22Rv1 (cell line): ENCODE results near the gene C14orf180.

ENCODE experiments used
- H3K27ac ChIP-seq: fragments of 450-650 bp; 2 replicates; pipeline ENCODE4 v1.5.1; 2017
- CTCF ChIP-seq: fragments of 450-650 bp; IDR thresholded peaks from 2 replicates; pipeline ENCODE4 v1.5.1; 2017; ENCODE audit warnings: mild to moderate bottlenecking
- ZFX ChIP-seq: fragments of 450-650 bp; IDR thresholded peaks from 2 replicates; pipeline ENCODE4 v1.6.1; 2017; ENCODE audit warnings: antibody characterized with exemption, borderline replicate concordance

C14orf180 gene

DNA sequence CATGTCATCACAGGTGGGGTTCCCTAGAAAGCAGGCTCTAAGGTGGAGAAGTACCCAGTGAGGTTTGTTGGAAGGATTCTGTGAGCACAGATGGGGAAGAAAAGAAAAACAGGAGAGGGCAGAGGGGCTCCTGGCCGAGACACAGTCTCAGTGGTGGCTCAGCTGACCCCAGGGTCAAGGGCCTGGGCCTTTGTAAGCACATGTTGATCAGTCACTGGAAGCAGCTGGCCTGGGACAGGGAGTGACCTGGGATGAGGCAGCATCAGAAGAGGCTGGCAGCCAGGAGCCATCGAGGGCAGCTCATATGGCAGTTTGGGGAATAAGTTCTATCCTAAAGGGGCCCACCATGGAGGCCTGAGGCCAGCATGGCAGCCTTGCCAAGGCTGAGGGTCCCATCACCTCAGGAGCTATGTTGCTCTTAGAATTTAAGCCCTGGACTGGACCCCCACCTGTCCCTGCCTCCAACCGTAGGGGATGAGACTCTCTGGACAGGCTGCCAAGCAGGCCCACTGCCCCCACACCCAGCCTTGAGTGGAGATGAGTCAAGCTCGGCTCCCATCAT is 31.3 kb downstream of the C14orf180 start:
- H3K27ac ChIP-seq: no peak overlapping the region
- TF ChIP-seq CTCF (no peak), ZFX (no peak)

GRCh38 chr14:104611881-104612280 is 32.3 kb downstream of the C14orf180 start:
- no peak overlapping the region for H3K27ac ChIP-seq
- TF ChIP-seq CTCF (no peak), ZFX (no peak)

- H3K27ac ChIP-seq: no peak overlapping the region
- TF ChIP-seq CTCF (no peak), ZFX (no peak)
These were observed 34.7 kb downstream of the C14orf180 start for GRCh38 chr14:104614126-104614812.

- TF ChIP-seq CTCF (no peak), ZFX (no peak)
- no peak overlapping the region for H3K27ac ChIP-seq
These were observed 45.4 kb downstream of the C14orf180 start for GRCh38 chr14:104624939-104625338.

- TF ChIP-seq ZFX (no peak), CTCF (no peak)
These were observed 53.2 kb downstream of the C14orf180 start for GRCh38 chr14:104632781-104633180.

GRCh38 chr14:104633276-104634137 is 53.9 kb downstream of the C14orf180 start:
- no peak for TF ChIP-seq ZFX
- no peak for TF ChIP-seq CTCF
- H3K27ac ChIP-seq: no peak overlapping the region

More at GRCh38 chr14:104632781-104633180, 53.2 kb downstream of the C14orf180 start:
- no peak overlapping the region for H3K27ac ChIP-seq
